ENCODE measurements around the gene FBXW7.

DNA sequence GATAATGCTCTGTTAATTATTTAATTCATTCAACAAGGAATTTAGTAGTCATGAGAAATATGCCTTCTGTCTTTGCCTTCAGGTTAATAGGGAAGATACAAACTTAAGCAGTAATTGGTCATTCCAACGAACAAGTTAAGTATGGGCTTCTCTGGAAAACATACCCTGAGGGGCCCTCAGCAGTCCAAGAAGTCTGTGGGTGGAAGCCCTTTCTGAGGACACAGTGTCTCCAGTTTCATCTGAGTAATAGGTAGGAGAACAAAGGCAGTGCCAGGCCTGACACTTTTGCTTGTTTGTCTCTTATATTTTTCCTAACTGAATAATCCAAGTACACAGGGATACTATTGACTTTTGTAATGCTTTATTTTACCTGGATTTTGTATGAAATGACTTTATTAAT, 262.5 kb downstream of the FBXW7 start:
- TF ChIP-seq, protein P1, sequence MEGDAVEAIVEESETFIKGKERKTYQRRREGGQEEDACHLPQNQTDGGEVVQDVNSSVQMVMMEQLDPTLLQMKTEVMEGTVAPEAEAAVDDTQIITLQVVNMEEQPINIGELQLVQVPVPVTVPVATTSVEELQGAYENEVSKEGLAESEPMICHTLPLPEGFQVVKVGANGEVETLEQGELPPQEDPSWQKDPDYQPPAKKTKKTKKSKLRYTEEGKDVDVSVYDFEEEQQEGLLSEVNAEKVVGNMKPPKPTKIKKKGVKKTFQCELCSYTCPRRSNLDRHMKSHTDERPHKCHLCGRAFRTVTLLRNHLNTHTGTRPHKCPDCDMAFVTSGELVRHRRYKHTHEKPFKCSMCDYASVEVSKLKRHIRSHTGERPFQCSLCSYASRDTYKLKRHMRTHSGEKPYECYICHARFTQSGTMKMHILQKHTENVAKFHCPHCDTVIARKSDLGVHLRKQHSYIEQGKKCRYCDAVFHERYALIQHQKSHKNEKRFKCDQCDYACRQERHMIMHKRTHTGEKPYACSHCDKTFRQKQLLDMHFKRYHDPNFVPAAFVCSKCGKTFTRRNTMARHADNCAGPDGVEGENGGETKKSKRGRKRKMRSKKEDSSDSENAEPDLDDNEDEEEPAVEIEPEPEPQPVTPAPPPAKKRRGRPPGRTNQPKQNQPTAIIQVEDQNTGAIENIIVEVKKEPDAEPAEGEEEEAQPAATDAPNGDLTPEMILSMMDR (IDR thresholded peaks at IDR 0.05) = no peak
- no peak for TF ChIP-seq POLR2A (IDR thresholded peaks at IDR 0.05)
